Stimulated activated naive CD8-positive, alpha-beta T cell treated with anti-CD3 and anti-CD28 coated beads, Interleukin-15, Interleukin-2, amounts not matched to agents 100 ng/mL and 50 ng/mL, for 24 hours (primary cell): ENCODE results near the gene FUT6.

Experiments
- H3K27ac Mint-ChIP-seq: one replicate; pipeline ENCODE4 v1.8.0; 2021; ENCODE audit warnings: mild to moderate bottlenecking, mixed read lengths
- H3K27me3 Mint-ChIP-seq: one replicate; pipeline ENCODE4 v1.8.0; 2021; ENCODE audit warnings: mixed read lengths
- H3K36me3 Mint-ChIP-seq: one replicate; pipeline ENCODE4 v1.8.0; 2021; ENCODE audit warnings: low read depth, mixed read lengths
- H3K4me1 Mint-ChIP-seq: one replicate; pipeline ENCODE4 v1.8.0; 2021; ENCODE audit warnings: low read depth, mixed read lengths
- H3K4me3 Mint-ChIP-seq: one replicate; pipeline ENCODE4 v1.8.0; 2021; ENCODE audit warnings: mild to moderate bottlenecking, mixed read lengths
- H3K9me3 Mint-ChIP-seq: one replicate; pipeline ENCODE4 v1.8.0; 2021; ENCODE audit warnings: mixed read lengths

FUT6 gene

DNA sequence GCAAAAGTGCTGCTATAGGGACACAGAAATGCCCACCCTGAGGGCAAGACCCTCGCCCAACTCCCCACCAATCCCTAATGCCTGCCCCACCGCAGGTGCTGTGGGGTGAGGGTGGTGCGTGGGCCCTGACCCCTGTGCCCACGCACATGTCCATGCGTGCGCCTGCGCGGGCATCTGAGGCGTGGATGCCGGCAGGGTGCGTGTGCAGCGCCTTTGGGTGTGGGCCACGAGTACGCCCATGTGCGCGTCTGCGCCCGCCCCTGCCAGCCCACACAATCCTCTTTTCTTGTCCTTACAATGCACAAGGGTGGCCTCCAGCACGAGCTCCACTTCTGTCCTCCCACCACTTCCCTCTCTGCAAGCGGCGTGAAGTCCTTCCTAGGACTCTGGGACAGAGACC is 14.3 kb downstream of the FUT6 start:
- Mint-ChIP-seq H3K4me3 (no peak overlapping the region), H3K9me3 (no peaks in the 10 kb centered on the region), H3K36me3 (no peaks in the 10 kb centered on the region), H3K27ac (no peak overlapping the region), H3K4me1 (peaks cover 15% of the 10 kb centered on the region), H3K27me3 (no peaks in the 10 kb centered on the region)

DNA sequence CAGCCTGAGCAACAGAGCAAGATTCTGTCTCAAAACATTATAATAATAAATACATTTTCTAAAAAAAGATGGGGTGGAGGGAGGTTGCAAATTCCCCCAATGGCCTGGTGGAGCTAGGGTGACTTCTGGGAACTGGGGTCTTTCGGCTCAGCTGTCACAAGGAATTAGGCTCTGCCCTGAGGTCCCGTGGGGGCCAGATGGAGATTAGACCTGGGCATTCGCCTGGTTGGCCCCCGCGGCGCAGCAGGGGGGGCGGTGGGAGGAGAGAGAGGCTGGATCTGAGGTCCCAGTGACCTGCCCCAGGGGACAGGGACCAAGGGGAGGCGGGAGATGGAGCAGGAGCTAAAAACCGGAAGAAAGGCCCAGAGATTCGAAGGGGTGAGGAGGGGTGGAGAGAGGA is 14.8 kb downstream of the FUT6 start:
- H3K9me3 Mint-ChIP-seq: no peaks in the 10 kb centered on the region
- H3K36me3 Mint-ChIP-seq: no peaks in the 10 kb centered on the region
- no peak overlapping the region for H3K4me3 Mint-ChIP-seq
- H3K27me3 Mint-ChIP-seq: no peaks in the 10 kb centered on the region
- no peak overlapping the region for H3K27ac Mint-ChIP-seq
- H3K4me1 Mint-ChIP-seq: peaks cover 12% of the 10 kb centered on the region

DNA sequence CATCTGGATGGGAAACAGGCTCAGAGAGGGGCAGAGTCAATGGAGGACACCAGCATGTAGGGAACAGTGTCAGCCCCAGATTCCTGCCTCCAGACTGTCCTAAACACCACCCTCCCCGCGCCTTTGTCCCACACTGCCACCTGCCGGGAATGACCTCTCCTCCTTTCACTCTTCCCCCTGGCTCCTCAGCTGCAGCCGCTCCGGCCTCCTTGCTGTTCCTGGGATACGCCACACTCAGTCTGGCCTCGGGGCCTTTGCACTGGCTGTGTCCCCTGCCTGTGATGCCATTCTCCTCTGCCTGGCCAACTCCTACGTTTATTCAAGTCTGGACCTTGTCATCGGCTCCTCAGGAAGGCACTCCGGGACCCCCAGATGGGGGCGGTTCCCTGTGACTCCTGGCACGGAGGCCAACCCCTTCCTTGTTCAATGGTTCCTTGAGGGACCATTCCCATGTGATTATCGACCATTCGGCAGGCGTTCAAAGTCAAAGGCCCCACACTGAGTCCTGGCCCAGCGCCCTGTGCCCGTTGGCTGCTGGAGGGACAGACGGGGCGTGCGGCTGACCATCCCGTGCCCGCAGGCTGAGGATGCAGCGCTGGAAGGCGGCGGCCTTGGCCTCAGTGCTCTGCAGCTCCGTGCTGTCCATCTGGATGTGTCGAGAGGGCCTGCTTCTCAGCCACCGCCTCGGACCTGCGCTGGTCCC is 15.8 kb downstream of the FUT6 start:
- Mint-ChIP-seq H3K36me3 (no peaks in the 10 kb centered on the region), H3K27me3 (no peaks in the 10 kb centered on the region), H3K9me3 (no peaks in the 10 kb centered on the region), H3K4me3 (no peak overlapping the region), H3K4me1 (peaks cover 12% of the 10 kb centered on the region), H3K27ac (no peak overlapping the region)

DNA sequence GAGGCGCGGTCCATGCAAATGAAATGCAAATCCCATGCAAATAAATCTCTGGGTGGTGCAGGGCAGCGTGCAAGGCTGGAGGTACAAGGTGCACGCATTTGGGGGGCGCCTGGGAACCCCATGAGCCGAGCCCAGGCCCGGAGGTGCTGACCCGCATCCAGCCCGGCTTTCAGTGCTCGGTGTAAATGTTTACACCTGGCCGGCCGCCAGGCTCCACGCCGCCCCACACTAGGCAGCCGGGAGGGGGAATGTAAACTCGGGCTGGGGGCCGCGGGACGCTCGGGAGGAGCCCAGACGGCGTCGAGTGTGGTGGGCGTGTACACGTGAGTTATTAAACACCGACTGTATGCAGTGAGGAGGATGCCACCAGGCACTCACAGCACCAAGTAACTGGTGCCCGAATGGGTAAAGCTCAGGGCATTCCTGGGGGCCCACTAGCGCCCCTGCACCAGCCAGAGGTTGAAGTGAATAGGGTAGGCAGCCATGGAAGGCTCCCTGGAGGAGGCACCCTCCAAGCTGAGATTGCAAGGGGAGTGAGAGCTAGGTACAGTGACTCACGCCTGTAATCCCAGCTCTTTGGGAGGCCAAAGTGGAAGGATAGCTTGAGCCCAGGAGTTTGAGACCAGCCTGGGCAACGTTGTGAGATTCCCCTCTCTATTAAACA is 17.2 kb downstream of the FUT6 start:
- H3K4me1 Mint-ChIP-seq: peaks cover 8% of the 10 kb centered on the region
- H3K36me3 Mint-ChIP-seq: no peaks in the 10 kb centered on the region
- H3K27me3 Mint-ChIP-seq: peaks cover 3% of the 10 kb centered on the region
- H3K27ac Mint-ChIP-seq: no peak overlapping the region
- H3K4me3 Mint-ChIP-seq: no peak overlapping the region
- no peaks in the 10 kb centered on the region for H3K9me3 Mint-ChIP-seq

DNA sequence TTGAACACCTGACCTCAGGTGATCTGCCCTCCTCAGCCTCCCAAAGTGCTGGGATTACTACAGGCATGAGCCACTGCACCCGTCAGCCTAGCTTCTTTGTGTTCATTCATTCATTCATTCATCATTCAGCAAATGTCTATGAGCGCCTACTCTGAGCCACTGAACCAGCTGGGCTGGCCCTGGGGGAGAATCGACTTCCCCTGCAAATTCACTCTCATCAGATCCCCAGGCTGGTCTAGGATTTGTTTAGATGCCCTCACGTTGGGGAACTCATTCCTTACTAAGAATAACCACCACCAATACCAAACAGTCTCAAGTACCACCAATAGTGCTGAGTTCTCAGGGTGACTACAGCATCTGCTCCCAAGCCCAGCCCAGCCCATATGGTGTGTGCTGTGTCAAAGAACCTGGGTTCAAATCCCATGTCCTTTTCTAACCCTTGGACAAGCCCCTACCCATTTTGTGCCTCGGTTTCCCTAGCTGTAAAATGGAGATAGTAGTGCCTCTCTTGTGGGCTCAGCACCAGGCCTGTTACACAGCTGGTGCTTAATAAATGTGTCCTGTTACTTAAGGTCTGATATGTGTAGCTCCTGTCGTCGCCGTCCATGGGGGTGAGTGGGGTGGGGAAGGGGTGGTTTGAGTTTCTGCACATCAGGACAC is 17.9 kb downstream of the FUT6 start:
- Mint-ChIP-seq H3K4me3 (no peak overlapping the region), H3K27me3 (peaks cover 5% of the 10 kb centered on the region), H3K4me1 (peaks cover 2% of the 10 kb centered on the region), H3K9me3 (no peaks in the 10 kb centered on the region), H3K27ac (no peak overlapping the region), H3K36me3 (no peaks in the 10 kb centered on the region)

DNA sequence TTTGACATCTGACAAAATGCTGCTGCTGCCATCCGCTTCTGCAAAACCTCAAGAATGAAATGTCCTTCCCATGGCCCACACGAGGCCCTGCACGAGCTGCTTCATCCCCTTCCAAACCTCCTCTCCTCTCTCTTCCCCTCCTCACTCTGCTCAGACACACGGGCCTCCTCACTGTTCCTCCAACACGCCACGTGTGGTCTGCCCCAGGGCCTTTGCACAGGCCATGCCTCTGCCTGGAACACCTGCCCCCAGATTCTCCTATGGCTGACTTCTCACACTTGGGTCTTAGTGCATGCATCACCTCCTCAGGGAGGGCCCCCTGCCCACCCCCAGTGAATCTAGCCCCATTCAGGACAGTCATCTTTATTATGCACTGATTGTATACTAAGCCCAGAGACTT is 18.7 kb downstream of the FUT6 start:
- no peaks in the 10 kb centered on the region for H3K36me3 Mint-ChIP-seq
- H3K9me3 Mint-ChIP-seq: no peaks in the 10 kb centered on the region
- peaks cover 8% of the 10 kb centered on the region for H3K27me3 Mint-ChIP-seq
- H3K4me1 Mint-ChIP-seq: no peaks in the 10 kb centered on the region
- no peak overlapping the region for H3K27ac Mint-ChIP-seq
- H3K4me3 Mint-ChIP-seq: no peak overlapping the region

DNA sequence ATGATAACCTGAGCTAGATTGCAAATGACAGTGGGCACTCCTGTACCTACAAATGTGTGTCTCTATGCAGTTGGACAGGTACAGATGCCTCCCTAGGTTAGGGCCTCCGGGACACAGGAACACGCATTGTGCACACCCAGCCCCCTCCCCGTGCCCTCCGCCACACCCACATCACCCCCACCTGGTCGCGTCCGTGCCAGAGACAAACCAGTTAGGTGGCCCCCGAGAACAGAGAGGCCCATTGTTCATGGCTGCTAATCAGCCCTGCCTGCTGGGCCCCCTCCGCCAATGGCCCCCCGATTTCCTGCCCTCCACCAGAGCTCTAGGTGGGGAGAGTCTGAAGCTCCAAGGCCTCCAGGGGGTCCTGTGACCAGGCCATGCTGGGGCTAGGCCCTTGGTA is 20.9 kb downstream of the FUT6 start:
- Mint-ChIP-seq H3K27me3 (peaks cover 8% of the 10 kb centered on the region), H3K4me1 (no peaks in the 10 kb centered on the region), H3K27ac (no peak overlapping the region), H3K9me3 (no peaks in the 10 kb centered on the region), H3K4me3 (no peak overlapping the region), H3K36me3 (no peaks in the 10 kb centered on the region)

DNA sequence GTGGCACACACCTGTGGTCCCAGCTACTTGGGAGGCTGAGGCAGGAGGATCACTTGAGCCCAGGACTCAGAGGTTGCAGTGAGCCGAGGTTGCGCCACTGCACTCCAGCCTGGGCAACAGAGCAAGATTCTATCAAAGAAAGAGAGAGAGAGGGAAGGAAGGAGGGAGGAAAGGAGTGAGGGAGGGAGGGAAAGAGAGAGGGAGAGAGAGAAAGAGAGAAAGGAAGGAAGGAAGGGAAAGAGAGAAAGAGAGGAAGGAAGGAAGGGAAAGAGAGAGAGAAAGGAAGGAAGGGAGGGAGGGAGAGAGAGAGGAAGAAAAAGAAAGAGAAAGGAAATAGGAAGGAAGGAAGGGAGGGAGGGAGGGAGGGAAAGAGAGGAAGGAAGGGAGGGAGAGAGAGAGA is 22.3 kb downstream of the FUT6 start:
- no peaks in the 10 kb centered on the region for H3K36me3 Mint-ChIP-seq
- peaks cover 8% of the 10 kb centered on the region for H3K27me3 Mint-ChIP-seq
- H3K9me3 Mint-ChIP-seq: no peaks in the 10 kb centered on the region
- H3K27ac Mint-ChIP-seq: no peak overlapping the region
- H3K4me1 Mint-ChIP-seq: no peaks in the 10 kb centered on the region
- H3K4me3 Mint-ChIP-seq: no peak overlapping the region

DNA sequence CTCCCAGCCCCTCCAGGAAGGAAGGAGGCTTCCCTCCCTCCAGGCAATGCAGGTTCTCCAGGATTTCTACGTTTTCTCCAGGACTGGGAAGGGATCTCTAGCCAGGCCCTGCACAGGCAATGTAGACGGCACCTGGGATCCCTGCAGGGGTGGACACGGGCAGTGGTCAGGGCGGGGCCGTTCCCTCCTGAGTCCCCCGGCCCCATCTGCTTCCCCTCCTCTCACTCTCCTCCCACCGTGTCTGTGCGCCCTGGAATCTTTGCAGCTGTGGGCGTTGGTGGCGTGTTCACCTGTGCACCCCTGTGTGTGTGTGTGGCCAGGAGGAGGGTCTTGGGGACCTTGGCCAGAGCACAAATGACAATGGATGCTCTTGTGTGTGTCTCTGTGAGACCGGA is 24.7 kb downstream of the FUT6 start:
- no peak overlapping the region for H3K27ac Mint-ChIP-seq
- no peaks in the 10 kb centered on the region for H3K4me1 Mint-ChIP-seq
- H3K27me3 Mint-ChIP-seq: peaks cover 8% of the 10 kb centered on the region
- no peak overlapping the region for H3K4me3 Mint-ChIP-seq
- no peaks in the 10 kb centered on the region for H3K9me3 Mint-ChIP-seq
- no peaks in the 10 kb centered on the region for H3K36me3 Mint-ChIP-seq

DNA sequence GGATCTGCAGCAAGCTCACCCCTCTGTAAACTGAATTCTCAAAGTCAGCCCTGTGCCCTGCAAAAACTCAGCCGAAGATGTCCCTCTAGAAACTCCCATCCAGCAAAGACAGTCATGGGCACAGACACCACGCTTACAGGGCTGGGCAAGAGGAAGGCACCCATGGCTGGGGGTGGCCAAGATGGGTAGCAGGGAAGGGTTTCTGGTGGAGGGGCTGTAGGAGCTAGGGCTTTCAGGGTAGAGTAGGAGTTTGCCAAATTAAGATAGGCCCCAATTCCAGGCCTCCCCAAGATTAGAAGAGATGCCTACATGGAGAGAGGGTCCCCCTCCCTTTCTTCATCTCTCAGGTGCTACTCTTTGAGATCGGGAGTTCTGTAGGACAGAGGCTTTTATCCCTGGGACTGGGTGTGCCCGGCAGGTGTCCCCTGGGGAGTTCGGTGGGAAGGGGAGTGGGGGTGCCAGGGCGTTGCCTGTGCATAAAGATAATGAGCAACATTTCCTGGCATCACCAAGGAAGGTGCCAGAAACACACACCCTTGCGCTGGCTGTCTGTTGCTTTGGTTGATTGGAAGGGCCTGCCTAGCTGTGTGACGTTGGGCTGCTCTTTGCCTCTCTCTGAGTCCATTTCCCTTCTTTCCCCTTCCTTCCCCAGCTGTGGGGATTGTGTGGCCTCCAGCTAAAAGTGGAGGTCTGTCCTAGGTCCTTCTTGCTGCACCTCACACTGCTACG is 25.2 kb downstream of the FUT6 start:
- Mint-ChIP-seq H3K4me1 (no peaks in the 10 kb centered on the region), H3K27ac (no peak overlapping the region), H3K27me3 (peaks cover 8% of the 10 kb centered on the region), H3K4me3 (no peak overlapping the region), H3K9me3 (no peaks in the 10 kb centered on the region), H3K36me3 (no peaks in the 10 kb centered on the region)

DNA sequence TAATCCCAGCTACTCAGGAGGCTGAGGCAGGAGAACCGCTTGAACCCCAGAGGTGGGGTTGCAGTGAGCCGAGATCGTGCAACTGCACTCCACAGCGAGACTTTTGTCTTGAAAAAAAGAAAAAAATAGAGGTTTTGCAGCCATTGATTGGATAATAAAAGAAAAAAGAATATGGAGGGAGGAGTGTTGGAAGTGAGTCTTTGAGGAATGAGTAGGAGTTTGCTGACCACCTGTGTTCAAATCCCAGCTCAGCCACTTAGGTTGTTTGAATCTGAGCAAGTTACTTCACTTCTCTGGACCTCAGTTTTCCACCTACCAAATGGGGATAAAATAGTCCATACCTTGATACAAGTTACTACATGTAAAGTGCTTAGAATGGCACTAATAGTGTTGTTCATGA is 28.4 kb downstream of the FUT6 start:
- H3K9me3 Mint-ChIP-seq: no peaks in the 10 kb centered on the region
- H3K27ac Mint-ChIP-seq: no peak overlapping the region
- no peak overlapping the region for H3K4me3 Mint-ChIP-seq
- H3K27me3 Mint-ChIP-seq: no peaks in the 10 kb centered on the region
- H3K4me1 Mint-ChIP-seq: no peaks in the 10 kb centered on the region
- H3K36me3 Mint-ChIP-seq: no peaks in the 10 kb centered on the region

DNA sequence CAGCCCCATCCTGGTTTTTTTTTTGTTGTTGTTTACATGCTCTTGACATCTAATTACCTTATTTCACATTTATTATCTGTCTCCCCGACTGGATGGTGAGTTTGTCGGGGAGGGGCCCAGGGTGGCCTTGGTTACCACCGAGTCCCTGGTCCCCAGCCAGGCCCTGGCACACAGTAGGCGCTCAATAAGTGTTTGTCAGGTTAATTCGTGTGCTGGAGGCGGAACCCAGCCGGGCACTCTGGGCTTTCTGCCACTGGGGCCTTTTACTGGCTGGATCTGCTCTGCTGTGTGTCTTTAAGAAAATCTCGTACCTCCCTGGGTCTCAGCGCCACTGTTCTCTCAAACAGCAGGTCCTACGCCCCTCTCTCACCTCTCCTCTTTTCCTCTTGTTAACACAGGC is 30.0 kb downstream of the FUT6 start:
- no peaks in the 10 kb centered on the region for H3K9me3 Mint-ChIP-seq
- H3K4me1 Mint-ChIP-seq: peaks cover 2% of the 10 kb centered on the region
- no peak overlapping the region for H3K4me3 Mint-ChIP-seq
- H3K27me3 Mint-ChIP-seq: no peaks in the 10 kb centered on the region
- H3K36me3 Mint-ChIP-seq: no peaks in the 10 kb centered on the region
- H3K27ac Mint-ChIP-seq: no peak overlapping the region

DNA sequence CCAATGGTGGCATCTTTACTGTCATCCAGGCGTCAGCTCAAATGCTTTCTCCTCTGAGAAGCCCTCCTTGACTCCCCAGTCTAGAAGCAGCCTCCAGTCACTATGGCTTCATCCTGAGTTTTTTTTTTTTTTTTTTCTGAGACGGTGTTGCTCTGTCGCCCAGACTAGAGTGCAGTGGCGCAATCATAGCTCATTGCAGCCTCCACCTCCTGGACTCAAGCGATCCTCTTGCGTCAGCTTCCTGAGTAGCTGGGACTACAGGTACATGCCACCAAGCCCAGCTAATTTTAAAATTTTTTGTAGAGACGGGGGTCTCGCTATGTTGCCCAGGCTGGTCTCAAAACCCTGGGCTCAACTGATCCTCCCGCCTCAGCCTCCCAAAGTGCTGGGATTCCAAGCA is 30.4 kb downstream of the FUT6 start:
- H3K27me3 Mint-ChIP-seq: peaks cover 4% of the 10 kb centered on the region
- no peaks in the 10 kb centered on the region for H3K36me3 Mint-ChIP-seq
- no peak overlapping the region for H3K4me3 Mint-ChIP-seq
- no peak overlapping the region for H3K27ac Mint-ChIP-seq
- H3K4me1 Mint-ChIP-seq: peaks cover 6% of the 10 kb centered on the region
- H3K9me3 Mint-ChIP-seq: no peaks in the 10 kb centered on the region

DNA sequence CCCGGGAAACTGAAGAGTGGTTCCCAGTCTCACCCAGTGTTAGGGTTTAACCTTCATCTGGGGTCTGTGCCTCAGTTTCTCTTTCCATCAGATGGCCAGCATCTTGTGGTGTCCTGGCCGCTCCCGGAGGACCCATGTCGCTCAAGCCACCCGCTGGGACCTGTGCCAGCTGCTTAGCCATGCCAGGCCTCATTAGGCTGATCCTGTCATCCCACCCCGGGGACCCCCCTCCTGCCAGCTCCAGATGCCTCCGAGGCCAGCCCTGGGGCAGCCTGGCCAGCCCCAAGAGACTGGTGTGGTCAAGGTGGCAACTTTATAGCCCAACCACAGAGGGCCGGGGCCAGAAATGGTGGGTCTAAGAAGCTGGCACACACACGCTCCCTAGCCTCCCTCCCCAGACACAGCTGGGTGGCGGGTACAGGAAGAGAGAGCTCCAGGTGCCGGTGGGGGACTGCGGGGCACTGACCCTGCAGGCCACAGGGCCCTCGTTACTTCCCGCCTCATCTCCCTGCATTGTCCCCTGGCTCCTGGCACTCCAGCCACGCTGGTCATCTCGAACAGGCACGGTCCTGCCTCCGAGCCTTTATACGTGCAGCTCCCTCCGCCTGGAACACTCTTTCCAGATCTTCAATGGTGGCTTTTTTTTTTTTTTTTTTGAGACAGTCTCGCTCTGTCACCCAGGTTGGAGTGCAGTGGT is 31.2 kb downstream of the FUT6 start:
- Mint-ChIP-seq H3K27ac (no peak overlapping the region), H3K4me1 (peaks cover 14% of the 10 kb centered on the region), H3K36me3 (no peaks in the 10 kb centered on the region), H3K4me3 (no peak overlapping the region), H3K9me3 (no peaks in the 10 kb centered on the region), H3K27me3 (peaks cover 4% of the 10 kb centered on the region)

DNA sequence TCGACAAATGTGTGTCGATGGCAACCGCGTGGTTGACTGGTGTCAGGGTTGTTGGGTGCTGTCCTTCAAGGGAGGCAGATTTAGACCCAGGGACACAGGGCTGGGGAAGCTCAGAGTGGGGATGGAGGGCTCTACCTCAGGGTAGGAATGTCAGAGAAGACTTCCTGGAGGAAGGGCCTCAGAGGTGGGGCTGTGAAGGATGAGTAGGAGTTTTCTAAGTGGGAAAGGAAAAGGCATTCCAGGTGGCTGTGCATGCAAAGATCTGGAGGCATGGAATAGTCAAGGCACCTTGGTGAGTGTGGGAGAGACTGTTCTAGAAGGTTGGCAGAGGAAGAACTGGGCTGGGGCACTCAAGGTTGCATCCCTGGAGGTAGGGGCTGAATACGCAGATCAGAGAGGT is 32.6 kb downstream of the FUT6 start:
- peaks cover 24% of the 10 kb centered on the region for H3K4me1 Mint-ChIP-seq
- H3K27ac Mint-ChIP-seq: no peak overlapping the region
- peaks cover 7% of the 10 kb centered on the region for H3K27me3 Mint-ChIP-seq
- no peaks in the 10 kb centered on the region for H3K36me3 Mint-ChIP-seq
- H3K9me3 Mint-ChIP-seq: no peaks in the 10 kb centered on the region
- H3K4me3 Mint-ChIP-seq: peak overlapping the region; percentile 5
